Hematopoietic multipotent progenitor cell treated with erythropoietin and hydrocortisone succinate and interleukin-3 and kit ligand, for 8 days (in vitro differentiated cells): ENCODE results near the gene ATM.
"Not testable (repeated sequence)": the region's sequence is repeated elsewhere in the genome, so short reads cannot be mapped to it uniquely, and the experiment has no call there.

Source experiments
- DNase-seq: peaks from one replicate; pipeline ENCODE4 v3.0.0-alpha.2; 2015

Gene ATM

GRCh38 chr11:108286956-108287355, 64.1 kb downstream of the ATM start:
- no peak for DNase-seq

GRCh38 chr11:108289066-108289465, 66.2 kb downstream of the ATM start:
- DNase-seq: not testable (repeated sequence)

GRCh38 chr11:108289699-108290098, 66.8 kb downstream of the ATM start:
- no peak for DNase-seq

- no peak for DNase-seq
These were observed 70.4 kb downstream of the ATM start for GRCh38 chr11:108293229-108293628.

- DNase-seq: no peak
These were observed 79.4 kb downstream of the ATM start for GRCh38 chr11:108302121-108302785.

GRCh38 chr11:108307751-108308150, 84.9 kb downstream of the ATM start:
- no peak for DNase-seq

- DNase-seq: no peak
These were observed 90.6 kb downstream of the ATM start for GRCh38 chr11:108313444-108313843.

GRCh38 chr11:108316061-108316460, 93.2 kb downstream of the ATM start:
- no peak for DNase-seq

GRCh38 chr11:108319541-108320145, 96.8 kb downstream of the ATM start:
- DNase-seq: no peak

GRCh38 chr11:108322666-108323065, 99.8 kb downstream of the ATM start:
- DNase-seq: no peak

- no peak for DNase-seq
These were observed 101.7 kb downstream of the ATM start for GRCh38 chr11:108324587-108324986.

GRCh38 chr11:108333403-108333899, 110.6 kb downstream of the ATM start:
- no peak for DNase-seq

- no peak for DNase-seq
These were observed 115.9 kb downstream of the ATM start for GRCh38 chr11:108338750-108339149.

GRCh38 chr11:108340973-108341372, 118.1 kb downstream of the ATM start:
- no peak for DNase-seq

- no peak for DNase-seq
These were observed 118.8 kb downstream of the ATM start for GRCh38 chr11:108341654-108342053.

- no peak for DNase-seq
These were observed 120.8 kb downstream of the ATM start for GRCh38 chr11:108343714-108344113.

GRCh38 chr11:108345767-108346166, 122.9 kb downstream of the ATM start:
- no peak for DNase-seq

- no peak for DNase-seq
These were observed 123.6 kb downstream of the ATM start for GRCh38 chr11:108346451-108346850.

- DNase-seq: no peak
These were observed 128.6 kb downstream of the ATM start for GRCh38 chr11:108351468-108351867.

GRCh38 chr11:108364159-108364558, 141.3 kb downstream of the ATM start:
- DNase-seq: no peak

- no peak for DNase-seq
These were observed 145.3 kb downstream of the ATM start for GRCh38 chr11:108368134-108368533.

GRCh38 chr11:108369064-108369463, 146.2 kb downstream of the ATM start:
- DNase-seq: no peak

- DNase-seq: no peak
These were observed 147.4 kb downstream of the ATM start for GRCh38 chr11:108370315-108370714.

- no peak for DNase-seq
These were observed 148.1 kb downstream of the ATM start for GRCh38 chr11:108370990-108371389.

- not testable (repeated sequence) for DNase-seq
These were observed 150.6 kb downstream of the ATM start for GRCh38 chr11:108373505-108373904.
